GM19035 (cell line): ENCODE data around the gene KPNA2.
"Not testable (repeated sequence)": the region's sequence is repeated elsewhere in the genome, so short reads cannot be mapped to it uniquely, and the experiment has no call there.

Experiments
- ATAC-seq: cut with Tn5 transposase; IDR thresholded peaks from one replicate; pipeline ENCODE4 v1.9.1; 2021; ENCODE audit not compliant: unreplicated experiment

The KPNA2 gene

GRCh38 chr17:68035523-68036303 is at the start of gene KPNA2:
KPNA2 (plus strand) TSS chr17:68035735; CDS start chr17:68037133, 1,398 bp downstream.
- ATAC-seq: peak; percentile 92

DNA sequence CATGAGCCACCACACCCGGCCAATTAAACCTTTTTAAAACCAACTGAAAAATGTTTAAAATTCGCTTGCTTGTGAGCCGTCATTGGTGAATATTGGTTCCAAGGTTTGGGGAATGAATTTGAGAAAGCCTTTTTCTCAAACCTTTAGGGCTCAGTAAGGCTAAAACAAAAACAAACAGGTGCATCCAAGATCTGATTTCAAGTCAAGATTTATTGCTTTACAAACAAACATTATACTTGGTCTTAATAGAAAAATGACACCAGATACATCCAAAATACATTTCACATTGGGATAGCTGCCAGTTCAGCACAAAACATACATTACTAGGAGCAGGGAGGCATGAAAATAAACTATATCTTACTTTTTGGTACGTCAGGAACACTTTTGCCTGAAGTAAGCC is 44.6 kb upstream of the KPNA2 start:
- ATAC-seq: no peak

- no peak for ATAC-seq
Observed at GRCh38 chr17:67992548-67993152, 42.9 kb upstream of the KPNA2 start.

- ATAC-seq: peak; percentile 84
Observed at GRCh38 chr17:67993153-67993997, 42.2 kb upstream of the KPNA2 start.

- no peak for ATAC-seq
Observed at GRCh38 chr17:67993998-67994361, 41.6 kb upstream of the KPNA2 start.

- no peak for ATAC-seq
Observed at GRCh38 chr17:67994817-67995569, 40.5 kb upstream of the KPNA2 start.

GRCh38 chr17:67995570-67996263 is 39.8 kb upstream of the KPNA2 start:
- no peak for ATAC-seq

GRCh38 chr17:67996301-67997171 is 39.0 kb upstream of the KPNA2 start, which contains the start of gene C17orf58:
C17orf58 (minus strand) TSS chr17:67996469; CDS start chr17:67996198, 271 bp downstream.
- not testable (repeated sequence) for ATAC-seq

DNA sequence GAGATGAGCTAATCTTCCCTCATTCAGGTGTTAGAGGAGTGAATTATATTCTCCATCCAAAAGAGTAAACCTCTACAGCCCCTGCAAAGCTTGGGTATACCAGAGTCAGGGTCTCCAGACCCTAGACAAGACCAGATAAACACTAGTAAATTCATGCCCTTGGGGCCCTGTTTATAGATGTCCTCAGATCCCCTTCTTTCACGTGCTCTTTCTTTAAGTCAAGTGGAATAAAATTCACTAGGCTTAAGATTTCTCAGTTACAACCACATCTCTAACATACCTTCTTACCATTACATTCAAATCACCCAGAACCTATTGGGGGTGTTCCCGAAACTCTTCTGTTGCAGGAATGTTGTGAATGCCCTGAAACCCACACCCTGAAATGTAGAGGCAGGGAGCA is 37.1 kb upstream of the KPNA2 start:
- no peak for ATAC-seq

DNA sequence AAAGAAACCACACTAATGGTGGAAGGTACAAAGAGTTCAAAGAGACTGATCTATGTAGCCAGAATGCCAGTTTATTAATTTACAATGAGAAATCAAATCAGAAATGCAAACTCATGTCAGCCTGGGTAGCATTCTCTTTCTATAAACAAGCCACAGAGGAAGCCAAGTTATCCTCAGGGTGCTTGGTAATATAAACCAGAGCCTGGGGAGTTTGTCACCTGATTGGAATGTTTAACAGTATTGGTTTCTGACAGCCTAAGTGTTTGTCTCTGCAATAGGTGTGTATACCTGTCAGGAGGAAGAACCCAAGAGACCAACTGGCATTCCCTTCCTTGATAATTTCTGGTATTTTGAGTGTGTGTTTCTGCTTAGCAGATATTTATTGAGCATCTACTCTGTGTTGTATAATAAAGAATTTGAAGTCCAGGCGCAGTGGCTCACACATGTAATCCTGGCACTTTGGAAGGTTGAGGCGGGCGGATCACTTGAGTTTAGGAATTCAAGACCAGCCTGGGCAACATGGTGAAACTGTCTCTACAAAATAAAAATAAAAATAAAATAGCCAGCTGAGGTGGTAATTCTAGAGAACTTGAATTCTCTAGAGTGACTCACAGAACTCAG is 36.1 kb upstream of the KPNA2 start:
- no peak for ATAC-seq

GRCh38 chr17:68004201-68004600 is 31.3 kb upstream of the KPNA2 start:
- ATAC-seq: no peak

GRCh38 chr17:68006797-68007196 is 28.7 kb upstream of the KPNA2 start:
- no peak for ATAC-seq

DNA sequence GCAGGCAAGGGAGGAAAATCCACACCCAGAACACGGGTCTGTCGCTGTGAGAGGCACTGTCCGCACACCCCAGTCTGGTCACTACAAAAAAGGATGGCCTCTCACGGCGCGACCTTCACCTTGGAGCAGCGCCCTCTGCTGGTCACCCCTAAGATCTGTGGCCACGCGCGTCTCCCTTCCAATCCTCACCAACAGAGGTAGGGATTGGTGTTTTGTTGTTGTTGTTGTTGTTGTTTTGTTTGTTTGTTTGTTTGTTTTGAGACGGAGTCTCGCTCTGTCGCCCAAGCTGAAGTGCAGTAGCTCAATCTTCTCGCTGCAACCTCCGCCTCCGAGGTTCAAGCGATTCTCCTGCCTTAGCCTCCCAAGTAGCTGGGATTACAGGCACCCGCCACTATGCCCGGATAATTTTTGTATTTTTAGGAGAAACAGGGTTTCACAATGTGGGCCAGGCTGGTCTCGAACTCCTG is 24.3 kb upstream of the KPNA2 start:
- no peak for ATAC-seq

- ATAC-seq: no peak
Observed at GRCh38 chr17:68013385-68013784, 22.1 kb upstream of the KPNA2 start.

- no peak for ATAC-seq
Observed at GRCh38 chr17:68015081-68015723, 20.3 kb upstream of the KPNA2 start.

GRCh38 chr17:68016838-68017237 is 18.7 kb upstream of the KPNA2 start:
- no peak for ATAC-seq

DNA sequence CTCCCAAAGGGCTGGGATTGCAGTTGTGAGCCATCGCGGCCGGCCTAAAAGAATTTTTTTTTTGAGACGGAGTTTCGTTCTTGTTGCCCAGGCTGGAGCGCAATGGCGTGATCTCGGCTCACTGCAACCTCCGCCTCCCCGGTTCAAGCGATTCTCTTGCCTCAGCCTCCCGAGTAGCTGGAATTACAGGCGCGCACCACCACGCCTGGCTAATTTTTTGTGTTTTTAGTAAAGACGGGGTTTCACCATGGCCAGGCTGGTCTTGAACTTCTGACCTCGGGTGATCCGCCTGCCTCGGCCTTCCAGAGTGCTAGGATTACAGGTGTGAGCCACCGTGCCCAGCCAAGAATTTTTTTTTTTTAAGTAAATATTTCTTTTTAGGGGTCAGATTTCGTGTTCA is 17.0 kb upstream of the KPNA2 start:
- not testable (repeated sequence) for ATAC-seq

DNA sequence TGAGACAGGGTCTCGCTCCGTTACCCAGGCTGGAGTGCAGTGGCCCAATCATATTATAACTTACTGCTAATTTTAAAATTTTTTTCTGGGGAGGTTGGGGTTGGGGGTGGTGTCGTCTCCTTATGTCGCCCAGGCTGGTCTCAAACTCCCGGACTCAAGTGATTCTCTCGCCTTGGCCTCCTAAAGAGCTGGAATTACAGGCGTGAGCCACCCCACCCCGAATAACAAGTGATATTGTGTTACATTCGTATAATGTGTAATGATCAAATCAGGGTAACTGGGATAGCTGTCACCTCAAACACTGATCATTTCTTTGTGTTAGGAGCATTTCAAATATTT is 16.2 kb upstream of the KPNA2 start:
- no peak for ATAC-seq
